Central memory CD8-positive, alpha-beta T cell (primary cell): ENCODE data around the gene PFDN1.

Experiments used
- ATAC-seq: fragments of 150-1000 bp; cut with Tn5 transposase; replicated peaks from 2 replicates; pipeline ENCODE4 v1.10.0; 2022; ENCODE audit warnings: mild to moderate bottlenecking, moderate FRiP score, moderate number of reproducible peaks; ENCODE audit not compliant: poor library complexity, severe bottlenecking; ENCODE audit errors: extremely low read depth
- DNase-seq, 2 donors: peaks; one replicate each; pipeline ENCODE4 v3.0.0; 2021; ENCODE audit warnings: low spot score in 2 of 2
- H3K27ac Mint-ChIP-seq: one replicate; pipeline ENCODE4 v1.8.0; 2022; ENCODE audit warnings: low read depth, mild to moderate bottlenecking, moderate library complexity, mixed read lengths
- H3K27me3 Mint-ChIP-seq: one replicate; pipeline ENCODE4 v1.8.0; 2022; ENCODE audit warnings: mixed read lengths
- H3K36me3 Mint-ChIP-seq: one replicate; pipeline ENCODE4 v1.8.0; 2022; ENCODE audit warnings: mild to moderate bottlenecking, moderate library complexity, mixed read lengths; ENCODE audit not compliant: insufficient read depth
- H3K4me1 Mint-ChIP-seq: one replicate; pipeline ENCODE4 v1.8.0; 2022; ENCODE audit warnings: mixed read lengths
- H3K4me3 Mint-ChIP-seq: one replicate; pipeline ENCODE4 v1.8.0; 2022; ENCODE audit warnings: mild to moderate bottlenecking, moderate library complexity, mixed read lengths
- H3K9me3 Mint-ChIP-seq: one replicate; pipeline ENCODE4 v1.8.0; 2022; ENCODE audit warnings: mixed read lengths

PFDN1 gene

DNA sequence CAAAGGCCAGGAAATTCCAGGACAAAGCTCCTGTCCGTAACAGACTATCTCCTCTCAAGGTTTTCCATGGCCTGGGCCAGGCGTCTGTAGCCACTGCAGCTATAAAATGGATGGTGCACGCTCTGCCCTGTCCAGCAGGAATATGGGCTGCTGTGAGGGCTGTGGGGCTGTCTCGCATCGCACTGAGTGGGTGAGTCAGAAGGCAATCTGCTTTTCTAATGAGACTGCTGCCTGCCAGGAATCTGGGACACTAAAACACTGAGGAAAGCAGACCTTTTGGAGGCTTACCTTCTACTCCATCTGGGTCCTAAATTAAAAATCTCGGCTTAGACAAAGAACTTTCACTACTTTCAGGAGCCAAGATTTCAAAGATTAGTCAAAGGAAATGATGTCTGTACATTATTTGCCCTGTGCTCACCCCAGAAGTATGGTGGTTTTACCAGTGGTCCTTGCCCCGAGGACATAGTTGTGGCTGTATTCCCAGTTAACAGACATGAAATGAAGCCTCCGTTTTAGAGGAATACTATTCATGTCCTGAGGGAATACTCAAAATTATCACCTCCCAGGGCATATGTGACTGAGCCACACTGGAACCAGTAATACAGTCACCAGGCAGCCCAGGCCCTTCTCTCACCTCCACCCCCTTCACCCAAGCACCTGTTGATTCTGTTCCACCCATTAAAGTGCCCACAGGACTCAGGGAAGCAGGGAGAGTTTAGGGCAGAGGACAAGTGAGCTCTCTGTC, 56.4 kb downstream of the PFDN1 start:
- Mint-ChIP-seq H3K27me3 (no peaks in the 10 kb centered on the region), H3K36me3 (peaks cover 6% of the 10 kb centered on the region), H3K27ac (no peak overlapping the region), H3K4me1 (peaks cover 13% of the 10 kb centered on the region), H3K9me3 (no peaks in the 10 kb centered on the region), H3K4me3 (no peak overlapping the region)
- DNase-seq (no peak), ATAC-seq (no peak)

GRCh38 chr5:140245926-140246325, 57.0 kb downstream of the PFDN1 start:
- Mint-ChIP-seq H3K27ac (no peak overlapping the region), H3K4me3 (no peak overlapping the region), H3K4me1 (peaks cover 9% of the 10 kb centered on the region), H3K36me3 (peaks cover 6% of the 10 kb centered on the region), H3K9me3 (no peaks in the 10 kb centered on the region), H3K27me3 (no peaks in the 10 kb centered on the region)
- DNase-seq (no peak), ATAC-seq (no peak)

- H3K9me3 Mint-ChIP-seq, result no peaks in the 10 kb centered on the region
- no peak overlapping the region for H3K4me3 Mint-ChIP-seq
- DNase-seq (no peak), ATAC-seq (no peak)
- no peaks in the 10 kb centered on the region for H3K27me3 Mint-ChIP-seq
- H3K36me3 Mint-ChIP-seq, result peaks cover 6% of the 10 kb centered on the region
- H3K4me1 Mint-ChIP-seq, result peaks cover 9% of the 10 kb centered on the region
- no peak overlapping the region for H3K27ac Mint-ChIP-seq
Observed at GRCh38 chr5:140245341-140245740, 57.6 kb downstream of the PFDN1 start.

- no peak overlapping the region for H3K27ac Mint-ChIP-seq
Observed at GRCh38 chr5:140244525-140245025, 58.3 kb downstream of the PFDN1 start.

GRCh38 chr5:140243706-140244250, 59.1 kb downstream of the PFDN1 start:
- Mint-ChIP-seq H3K27me3 (no peaks in the 10 kb centered on the region), H3K36me3 (peaks cover 8% of the 10 kb centered on the region), H3K4me3 (no peak overlapping the region), H3K4me1 (peaks cover 9% of the 10 kb centered on the region), H3K27ac (no peak overlapping the region), H3K9me3 (no peaks in the 10 kb centered on the region)
- DNase-seq, result no peak
- no peak for ATAC-seq

More at GRCh38 chr5:140244525-140245025, 58.3 kb downstream of the PFDN1 start:
- Mint-ChIP-seq H3K4me1 (peaks cover 9% of the 10 kb centered on the region), H3K27me3 (no peaks in the 10 kb centered on the region), H3K36me3 (peaks cover 7% of the 10 kb centered on the region), H3K9me3 (no peaks in the 10 kb centered on the region), H3K4me3 (no peak overlapping the region)
- peak; percentile 42 to 49 for DNase-seq
- peak; percentile 36 for ATAC-seq

GRCh38 chr5:140242890-140243585, 59.9 kb downstream of the PFDN1 start:
- Mint-ChIP-seq H3K27ac (no peak overlapping the region), H3K9me3 (no peaks in the 10 kb centered on the region), H3K4me3 (no peak overlapping the region), H3K4me1 (peaks cover 9% of the 10 kb centered on the region), H3K36me3 (peaks cover 8% of the 10 kb centered on the region), H3K27me3 (no peaks in the 10 kb centered on the region)
- DNase-seq (no peak), ATAC-seq (no peak)

GRCh38 chr5:140242099-140242498, 60.8 kb downstream of the PFDN1 start:
- H3K4me3 Mint-ChIP-seq, result no peak overlapping the region
- no peaks in the 10 kb centered on the region for H3K27me3 Mint-ChIP-seq
- no peak for ATAC-seq
- peaks cover 9% of the 10 kb centered on the region for H3K4me1 Mint-ChIP-seq
- no peaks in the 10 kb centered on the region for H3K9me3 Mint-ChIP-seq
- no peak for DNase-seq
- H3K36me3 Mint-ChIP-seq, result peaks cover 8% of the 10 kb centered on the region
- no peak overlapping the region for H3K27ac Mint-ChIP-seq

- no peak for ATAC-seq
- Mint-ChIP-seq H3K4me3 (no peak overlapping the region), H3K4me1 (peaks cover 9% of the 10 kb centered on the region), H3K36me3 (peaks cover 10% of the 10 kb centered on the region), H3K27me3 (no peaks in the 10 kb centered on the region), H3K27ac (no peak overlapping the region), H3K9me3 (no peaks in the 10 kb centered on the region)
- no peak for DNase-seq
Observed at GRCh38 chr5:140240987-140241706, 61.8 kb downstream of the PFDN1 start.

DNA sequence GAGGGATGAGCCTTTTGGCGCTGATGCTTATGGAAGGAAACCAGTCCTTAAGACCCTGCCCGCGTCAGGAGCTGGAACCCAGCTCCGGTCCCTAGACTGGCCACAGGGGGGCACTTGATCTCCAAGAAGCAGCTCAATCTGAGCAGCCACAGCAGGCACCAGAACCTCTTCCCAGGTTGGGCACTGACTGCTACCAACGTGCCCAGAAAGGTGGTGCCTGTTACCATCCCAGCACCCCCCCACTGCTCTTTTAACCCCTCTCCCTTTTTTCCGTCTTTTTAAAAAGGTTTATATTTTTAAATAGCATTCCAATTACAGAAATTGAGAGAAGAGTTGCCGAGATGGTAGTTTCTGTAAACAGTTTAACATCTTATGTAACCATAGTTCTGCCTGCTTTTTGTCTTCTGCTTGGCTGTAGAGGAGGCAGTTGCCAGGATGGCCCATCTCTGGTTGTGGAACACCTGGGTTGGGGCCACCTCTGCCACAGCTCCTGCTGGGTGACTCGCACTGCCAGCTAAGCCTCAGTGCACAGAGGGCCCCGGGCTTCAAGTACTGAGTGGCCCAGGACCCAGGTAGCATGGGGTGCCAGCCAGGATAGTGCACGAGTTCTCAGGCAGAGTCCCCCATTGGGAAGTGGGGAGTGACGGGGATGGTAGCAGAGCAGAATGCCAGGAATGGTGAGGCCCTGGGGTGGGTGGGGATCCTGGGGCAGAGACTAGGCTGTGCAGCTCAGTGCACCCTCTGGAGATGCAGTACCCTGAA, 62.8 kb downstream of the PFDN1 start:
- DNase-seq (peak in 1 of 2 donors; percentile 16), ATAC-seq (peak; percentile 58)
- H3K9me3 Mint-ChIP-seq, result no peaks in the 10 kb centered on the region
- H3K4me1 Mint-ChIP-seq, result peaks cover 7% of the 10 kb centered on the region
- H3K36me3 Mint-ChIP-seq, result peaks cover 10% of the 10 kb centered on the region
- no peak overlapping the region for H3K27ac Mint-ChIP-seq
- H3K4me3 Mint-ChIP-seq, result no peak overlapping the region
- H3K27me3 Mint-ChIP-seq, result no peaks in the 10 kb centered on the region

- Mint-ChIP-seq H3K9me3 (no peaks in the 10 kb centered on the region), H3K36me3 (peaks cover 6% of the 10 kb centered on the region), H3K27me3 (no peaks in the 10 kb centered on the region), H3K27ac (no peak overlapping the region), H3K4me1 (peaks cover under 1% of the 10 kb centered on the region), H3K4me3 (no peak overlapping the region)
- DNase-seq (no peak), ATAC-seq (no peak)
Observed at GRCh38 chr5:140239461-140239860, 63.4 kb downstream of the PFDN1 start.

- ATAC-seq (no peak), DNase-seq (no peak)
- Mint-ChIP-seq H3K27me3 (no peaks in the 10 kb centered on the region), H3K36me3 (peaks cover 6% of the 10 kb centered on the region), H3K27ac (no peak overlapping the region), H3K9me3 (no peaks in the 10 kb centered on the region), H3K4me3 (no peak overlapping the region), H3K4me1 (no peaks in the 10 kb centered on the region)
Observed at GRCh38 chr5:140238756-140239155, 64.1 kb downstream of the PFDN1 start.
